HepG2 (cell line): ENCODE measurements around the gene LYRM4. TPM values are rescaled to one million over a fixed set of nuclear protein-coding genes. Genes with fewer than 3 reads are reported as not detected.
A peak's percentile ranks its signal among the peaks of the same experiment; 100 is the strongest.

Experiments used
- CERS6 ChIP-seq: sonication (generic); formaldehyde crosslinking; IDR thresholded peaks from 2 replicates; pipeline ENCODE4 v1.5.0; 2020; ENCODE audit warnings: missing genetic modification reagents
- ERF ChIP-seq: IDR thresholded peaks from 2 replicates; pipeline ENCODE4 v1.6.1; 2018; ENCODE audit warnings: missing biosample characterization, missing genetic modification reagents
- FOXM1 ChIP-seq: sonication (generic); formaldehyde crosslinking; IDR thresholded peaks from 2 replicates; pipeline ENCODE4 v1.5.0; 2020; ENCODE audit warnings: missing genetic modification reagents
- GTF3A ChIP-seq: sonication (generic); formaldehyde crosslinking; conservative IDR thresholded peaks from 2 replicates; pipeline ENCODE4 v1.4.0; 2020; ENCODE audit warnings: mild to moderate bottlenecking, missing genetic modification reagents
- MAF1 ChIP-seq: sonication (generic); formaldehyde crosslinking; IDR thresholded peaks from 2 replicates; pipeline ENCODE4 v1.5.0; 2020; ENCODE audit warnings: missing genetic modification reagents, borderline replicate concordance
- NFIB ChIP-seq: sonication (generic); formaldehyde crosslinking; IDR thresholded peaks from 2 replicates; pipeline ENCODE4 v1.9.0; 2021; ENCODE audit warnings: missing genetic modification reagents, mild to moderate bottlenecking, borderline replicate concordance
- NFIC ChIP-seq: IDR thresholded peaks from 2 replicates; pipeline ENCODE4 v1.6.1; 2012; ENCODE audit warnings: mild to moderate bottlenecking, low read length, inconsistent platforms
- NPAS2 ChIP-seq: sonication (generic); formaldehyde crosslinking; IDR thresholded peaks from 2 replicates; pipeline ENCODE4 v1.8.0; 2022; ENCODE audit warnings: mild to moderate bottlenecking, missing genetic modification reagents, borderline replicate concordance
- PITX1 ChIP-seq: sonication (generic); formaldehyde crosslinking; IDR thresholded peaks from 2 replicates; pipeline ENCODE4 v1.5.1; 2020; ENCODE audit warnings: mild to moderate bottlenecking, missing genetic modification reagents
- RBM22 ChIP-seq: fragments of 200-400 bp; formaldehyde crosslinking; optimal IDR thresholded peaks from 2 replicates; pipeline ENCODE3; 2017; ENCODE audit warnings: mild to moderate bottlenecking, low read length, moderate library complexity
- SKI ChIP-seq: fragments of 450-650 bp; IDR thresholded peaks from one replicate; pipeline ENCODE4 v1.6.1; 2018; ENCODE audit warnings: mild to moderate bottlenecking; ENCODE audit not compliant: partially characterized antibody
- SKIL ChIP-seq: sonication (generic); formaldehyde crosslinking; IDR thresholded peaks from 2 replicates; pipeline ENCODE4 v1.8.0; 2022; ENCODE audit warnings: missing genetic modification reagents, mild to moderate bottlenecking, moderate library complexity, borderline replicate concordance
- SNAPC5 ChIP-seq: sonication (generic); formaldehyde crosslinking; IDR thresholded peaks from 2 replicates; pipeline ENCODE4 v1.8.1; 2023; ENCODE audit warnings: mild to moderate bottlenecking, missing genetic modification reagents, borderline replicate concordance
- SOX6 ChIP-seq, 2 experiments: fragments of 450-650 bp in 1 of 2; sonication (generic) in 1 of 2; formaldehyde crosslinking in 1 of 2; IDR thresholded peaks; 2 replicates each; pipeline versions ENCODE4 v1.4.0 to v1.6.1; 2017 to 2020; ENCODE audit warnings: antibody characterized with exemption in 1 of 2, mild to moderate bottlenecking in 1 of 2, missing genetic modification reagents in 1 of 2
- ZFYVE20 ChIP-seq: sonication (generic); formaldehyde crosslinking; IDR thresholded peaks from 2 replicates; pipeline ENCODE4 v1.8.0; 2023; ENCODE audit warnings: low read depth, mild to moderate bottlenecking, moderate library complexity, missing genetic modification reagents, borderline replicate concordance
- ZNF343 ChIP-seq: sonication (generic); formaldehyde crosslinking; IDR thresholded peaks from 2 replicates; pipeline ENCODE4 v1.4.0; 2020; ENCODE audit warnings: mild to moderate bottlenecking, missing genetic modification reagents
- ZNF382 ChIP-seq: sonication (generic); formaldehyde crosslinking; IDR thresholded peaks from 2 replicates; pipeline ENCODE4 v1.5.0; 2020; ENCODE audit warnings: missing genetic modification reagents, mild to moderate bottlenecking, borderline replicate concordance
- ZNF619 ChIP-seq: sonication (generic); formaldehyde crosslinking; IDR thresholded peaks from 2 replicates; pipeline ENCODE4 v1.4.0; 2020; ENCODE audit warnings: mild to moderate bottlenecking, missing genetic modification reagents
- ZNF781 ChIP-seq: sonication (generic); formaldehyde crosslinking; IDR thresholded peaks from 2 replicates; pipeline ENCODE4 v1.5.1; 2020; ENCODE audit warnings: borderline replicate concordance, mild to moderate bottlenecking, missing genetic modification reagents; ENCODE audit errors: not compliant biosample characterization
- polyA plus RNA-seq, 8 experiments: library from polyadenylated mRNA; depleted of rRNA in 3 of 8; stranded (reverse) in 7 of 8; unstranded in 1 of 8; fragments of >200 nt; fragmentation: Illumina TruSeq in 4 of 8; extraction: Trizol in 4 of 8; gene quantifications; 2 replicates each; pipeline versions ENCODE4 v1.2.1 to v1.2.3, GENCODE V29; 2011 to 2016; ENCODE audit warnings: low read depth in 4 of 8, missing spikeins in 1 of 8, mixed read lengths in 1 of 8; ENCODE audit not compliant: insufficient read depth in 1 of 8
- total RNA-seq, 5 experiments: library from RNA; depleted of rRNA; stranded (reverse); fragments of >200 nt; fragmentation: Illumina TruSeq; extraction: Trizol; gene quantifications; 2 replicates each; pipeline ENCODE4 v1.2.3, GENCODE V29; 2016; ENCODE audit warnings: low read depth in 1 of 5
- TF ChIP-seq, protein P1 (sequence below): sonication (generic); formaldehyde crosslinking; IDR thresholded peaks from 2 replicates; pipeline ENCODE4 v1.4.0; 2020; ENCODE audit warnings: mild to moderate bottlenecking, missing genetic modification reagents, borderline replicate concordance
- TF ChIP-seq, protein P2 (sequence below): sonication (generic); formaldehyde crosslinking; IDR thresholded peaks from 2 replicates; pipeline ENCODE4 v1.9.0; 2022; ENCODE audit warnings: missing genetic modification reagents, mild to moderate bottlenecking, borderline replicate concordance
- TF ChIP-seq, protein P3 (sequence below): sonication (generic); formaldehyde crosslinking; IDR thresholded peaks from 2 replicates; pipeline ENCODE4 v1.8.0; 2022; ENCODE audit warnings: low read depth, missing genetic modification reagents

Gene LYRM4
- total and polyA plus RNA-seq, 2 of the 13 experiments (the other 11 are each of a cell fraction or from before 2014, with no cell fraction given), result 64.6 to 67.5 TPM

DNA sequence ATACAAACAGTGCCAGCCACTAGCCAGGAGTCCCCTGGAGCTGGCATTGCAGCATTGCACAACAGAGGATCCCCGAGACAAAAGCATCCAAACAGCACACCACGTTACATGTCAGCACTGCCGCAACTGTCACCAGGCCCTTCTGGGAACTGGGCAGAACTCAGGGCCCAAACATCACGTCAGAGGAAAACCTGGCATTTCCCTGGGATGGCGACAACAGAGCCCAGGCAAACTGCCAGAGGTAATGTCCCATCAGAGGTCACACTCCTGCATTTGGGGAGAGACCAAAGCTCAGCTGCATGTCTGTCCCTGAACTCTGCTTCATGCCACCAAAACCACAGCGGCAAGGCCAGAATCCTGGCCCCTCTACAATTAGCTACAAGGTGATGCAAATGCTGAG, 139.3 kb downstream of the LYRM4 start (continued):
- TF ChIP-seq, protein P1, sequence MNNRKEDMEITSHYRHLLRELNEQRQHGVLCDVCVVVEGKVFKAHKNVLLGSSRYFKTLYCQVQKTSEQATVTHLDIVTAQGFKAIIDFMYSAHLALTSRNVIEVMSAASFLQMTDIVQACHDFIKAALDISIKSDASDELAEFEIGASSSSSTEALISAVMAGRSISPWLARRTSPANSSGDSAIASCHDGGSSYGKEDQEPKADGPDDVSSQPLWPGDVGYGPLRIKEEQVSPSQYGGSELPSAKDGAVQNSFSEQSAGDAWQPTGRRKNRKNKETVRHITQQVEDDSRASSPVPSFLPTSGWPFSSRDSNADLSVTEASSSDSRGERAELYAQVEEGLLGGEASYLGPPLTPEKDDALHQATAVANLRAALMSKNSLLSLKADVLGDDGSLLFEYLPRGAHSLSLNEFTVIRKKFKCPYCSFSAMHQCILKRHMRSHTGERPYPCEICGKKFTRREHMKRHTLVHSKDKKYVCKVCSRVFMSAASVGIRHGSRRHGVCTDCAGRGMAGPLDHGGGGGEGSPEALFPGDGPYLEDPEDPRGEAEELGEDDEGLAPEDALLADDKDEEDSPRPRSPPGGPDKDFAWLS, result no peak
- no peak for TF ChIP-seq ZNF781 (CRISPR knock-in tag)
- TF ChIP-seq MAF1 (CRISPR knock-in tag), result peak; percentile 40; the same call in 1 of the 2 replicates
- TF ChIP-seq ZNF619 (CRISPR knock-in tag), result no peak
- no peak for TF ChIP-seq NFIB (CRISPR knock-in tag)
- peak; percentile 38 for TF ChIP-seq RBM22
- no peak for TF ChIP-seq ZFYVE20
- TF ChIP-seq SKIL (CRISPR knock-in tag), result no peak
- no peak for TF ChIP-seq FOXM1 (CRISPR knock-in tag)
- TF ChIP-seq ZNF382 (CRISPR knock-in tag), result no peak
- TF ChIP-seq CERS6 (CRISPR knock-in tag), result no peak
- TF ChIP-seq, protein P2, sequence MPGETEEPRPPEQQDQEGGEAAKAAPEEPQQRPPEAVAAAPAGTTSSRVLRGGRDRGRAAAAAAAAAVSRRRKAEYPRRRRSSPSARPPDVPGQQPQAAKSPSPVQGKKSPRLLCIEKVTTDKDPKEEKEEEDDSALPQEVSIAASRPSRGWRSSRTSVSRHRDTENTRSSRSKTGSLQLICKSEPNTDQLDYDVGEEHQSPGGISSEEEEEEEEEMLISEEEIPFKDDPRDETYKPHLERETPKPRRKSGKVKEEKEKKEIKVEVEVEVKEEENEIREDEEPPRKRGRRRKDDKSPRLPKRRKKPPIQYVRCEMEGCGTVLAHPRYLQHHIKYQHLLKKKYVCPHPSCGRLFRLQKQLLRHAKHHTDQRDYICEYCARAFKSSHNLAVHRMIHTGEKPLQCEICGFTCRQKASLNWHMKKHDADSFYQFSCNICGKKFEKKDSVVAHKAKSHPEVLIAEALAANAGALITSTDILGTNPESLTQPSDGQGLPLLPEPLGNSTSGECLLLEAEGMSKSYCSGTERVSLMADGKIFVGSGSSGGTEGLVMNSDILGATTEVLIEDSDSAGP, result peak; percentile 39; the same call in 1 of the 2 replicates
- no peak for TF ChIP-seq ZNF343 (CRISPR knock-in tag)
- no peak for TF ChIP-seq ERF (CRISPR knock-in tag)
- no peak for TF ChIP-seq SNAPC5 (CRISPR knock-in tag)
- peak; percentile 65; the same call in 1 of the 2 replicates for TF ChIP-seq PITX1 (CRISPR knock-in tag)
- TF ChIP-seq GTF3A, result no peak
- TF ChIP-seq NPAS2 (CRISPR knock-in tag), result no peak
- no peak for TF ChIP-seq NFIC
- TF ChIP-seq, protein P3, sequence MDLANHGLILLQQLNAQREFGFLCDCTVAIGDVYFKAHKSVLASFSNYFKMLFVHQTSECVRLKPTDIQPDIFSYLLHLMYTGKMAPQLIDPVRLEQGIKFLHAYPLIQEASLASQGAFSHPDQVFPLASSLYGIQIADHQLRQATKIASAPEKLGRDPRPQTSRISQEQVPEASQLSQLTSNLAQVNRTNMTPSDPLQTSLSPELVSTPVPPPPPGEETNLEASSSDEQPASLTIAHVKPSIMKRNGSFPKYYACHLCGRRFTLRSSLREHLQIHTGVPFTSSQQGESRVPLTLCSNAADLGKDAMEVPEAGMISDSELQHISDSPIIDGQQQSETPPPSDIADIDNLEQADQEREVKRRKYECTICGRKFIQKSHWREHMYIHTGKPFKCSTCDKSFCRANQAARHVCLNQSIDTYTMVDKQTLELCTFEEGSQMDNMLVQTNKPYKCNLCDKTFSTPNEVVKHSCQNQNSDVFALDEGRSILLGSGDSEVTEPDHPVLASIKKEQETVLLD (CRISPR knock-in tag), result no peak
- no peak for TF ChIP-seq SOX6 (IDR thresholded peaks at IDR 0.05)
- peak; percentile 71; the same call in 1 of the 2 replicates for TF ChIP-seq SOX6 (CRISPR knock-in tag; IDR thresholded peaks at IDR 0.05)
- no peak for TF ChIP-seq SKI
